IMR-90 (cell line): ENCODE measurements around the gene KCNJ6.

ENCODE experiments used
- BHLHE40 ChIP-seq: fragments of 150-350 bp; IDR thresholded peaks from 2 replicates; pipeline ENCODE4 v1.6.1; 2016; ENCODE audit warnings: mild to moderate bottlenecking, low read depth, low read length
- CHD1 ChIP-seq: IDR thresholded peaks from 2 replicates; pipeline ENCODE4 v1.6.1; 2012; ENCODE audit warnings: low read depth, low read length, improper control_type of control experiment
- CTCF ChIP-seq: conservative IDR thresholded peaks from 2 replicates; pipeline ENCODE4 v1.5.1; 2012; ENCODE audit warnings: mild to moderate bottlenecking, low read depth, low read length, improper control_type of control experiment
- ELK1 ChIP-seq: fragments of 150-350 bp; IDR thresholded peaks from 2 replicates; pipeline ENCODE4 v1.6.1; 2016; ENCODE audit warnings: low read depth, mild to moderate bottlenecking, low read length, moderate library complexity, borderline replicate concordance
- MAFK ChIP-seq: IDR thresholded peaks from 2 replicates; pipeline ENCODE4 v1.6.1; 2012; ENCODE audit warnings: low read depth, low read length, improper control_type of control experiment
- MAZ ChIP-seq: IDR thresholded peaks from 2 replicates; pipeline ENCODE4 v1.6.1; 2012; ENCODE audit warnings: low read depth, mild to moderate bottlenecking, low read length, improper control_type of control experiment, moderate library complexity, borderline replicate concordance
- MXI1 ChIP-seq: IDR thresholded peaks from 2 replicates; pipeline ENCODE4 v1.6.1; 2012; ENCODE audit warnings: low read depth, mild to moderate bottlenecking, low read length, moderate library complexity, borderline replicate concordance
- POLR2A ChIP-seq: IDR thresholded peaks from 2 replicates; pipeline ENCODE4 v1.6.1; 2012; ENCODE audit warnings: mild to moderate bottlenecking, low read depth, low read length
- RFX5 ChIP-seq: IDR thresholded peaks from 2 replicates; pipeline ENCODE4 v1.8.0; 2012; ENCODE audit warnings: low read depth, mild to moderate bottlenecking, low read length, moderate library complexity
- SMC3 ChIP-seq: fragments of 150-350 bp; IDR thresholded peaks from 2 replicates; pipeline ENCODE4 v1.6.1; 2016; ENCODE audit warnings: low read depth, mild to moderate bottlenecking, antibody characterized with exemption, low read length, moderate library complexity

GRCh38 chr21:37711286-37711829 lies 204.9 kb downstream of the KCNJ6 start:
- TF ChIP-seq CTCF (no peak), MAFK (no peak), BHLHE40 (no peak), POLR2A (no peak), CHD1 (no peak), SMC3 (no peak), MXI1 (no peak), ELK1 (no peak), MAZ (no peak), RFX5 (no peak)
